K562 (cell line): Measurements from ENCODE around the gene RNASE4. TPM values are rescaled to one million over a fixed set of nuclear protein-coding genes. Genes with fewer than 3 reads are reported as not detected.

Experiments
- BCLAF1 ChIP-seq, 2 experiments: fragments of 450-650 bp in 1 of 2; IDR thresholded peaks; 2 replicates each; pipeline ENCODE4 v1.6.1; 2011 to 2017; ENCODE audit warnings: low read depth in 2 of 2, antibody characterized with exemption in 1 of 2, borderline replicate concordance in 1 of 2, low read length in 1 of 2, mild to moderate bottlenecking in 1 of 2, mixed read lengths in 1 of 2; ENCODE audit not compliant: control insufficient read depth in 1 of 2
- CHD2 ChIP-seq: IDR thresholded peaks from 2 replicates; pipeline ENCODE4 v1.6.1; 2011; ENCODE audit warnings: low read depth, low read length
- CHD7 ChIP-seq: fragments of 200-600 bp; sonication (generic); IDR thresholded peaks from one replicate; pipeline ENCODE4 v1.6.1; 2012; ENCODE audit warnings: mild to moderate bottlenecking, low read depth, low read length, inconsistent platforms
- MTA2 ChIP-seq: fragments of 450-650 bp; IDR thresholded peaks from 2 replicates; pipeline ENCODE4 v1.6.1; 2016; ENCODE audit warnings: low read depth
- NCOA2 ChIP-seq, 2 experiments: fragments of 450-650 bp; IDR thresholded peaks; 2 replicates each; pipeline ENCODE4 v1.6.1; 2018; ENCODE audit warnings: mild to moderate bottlenecking in 2 of 2, moderate library complexity in 1 of 2; ENCODE audit not compliant: partially characterized antibody in 2 of 2
- ZC3H8 ChIP-seq: fragments of 450-650 bp; IDR thresholded peaks from 2 replicates; pipeline ENCODE4 v1.6.1; 2017
- ZFP36 ChIP-seq: fragments of 150-350 bp; IDR thresholded peaks from 2 replicates; pipeline ENCODE4 v1.6.1; 2018; ENCODE audit warnings: low read length, low read depth; ENCODE audit not compliant: partially characterized antibody
- ZNF609 ChIP-seq: sonication (generic); formaldehyde crosslinking; IDR thresholded peaks from 2 replicates; pipeline ENCODE4 v1.8.1; 2023; ENCODE audit warnings: missing genetic modification reagents, mild to moderate bottlenecking, borderline replicate concordance
- polyA plus RNA-seq, 8 experiments: library from polyadenylated mRNA; depleted of rRNA in 4 of 8; stranded (reverse) in 5 of 8; unstranded in 3 of 8; fragments of >200 nt; fragmentation: Nextera tagmentation in 2 of 8; fragmentation: Illumina TruSeq in 1 of 8; extraction: Ambion mirVana in 2 of 8; extraction: Trizol in 1 of 8; gene quantifications; 2 replicates each; pipeline versions ENCODE4 v1.2.1 to v1.2.3, GENCODE V29; 2011 to 2014; ENCODE audit warnings: inconsistent platforms in 1 of 8, missing spikeins in 1 of 8
- total RNA-seq, 7 experiments: library from RNA; depleted of rRNA in 6 of 7; stranded (reverse); fragments of >200 nt in 6 of 7; fragmentation: Illumina TruSeq in 2 of 7; extraction: Trizol in 2 of 7; gene quantifications; 2 replicates each; pipeline versions ENCODE4 v1.2.1 to v1.2.3, GENCODE V29; 2011 to 2021; ENCODE audit warnings: low replicate concordance in 1 of 7

Gene RNASE4
- total and polyA plus RNA-seq, 9 of the 15 experiments (the other 6 are each of a cell fraction or from before 2014, with no cell fraction given) = 0.09 to 0.22 (median 0.13) TPM; not detected in 2

GRCh38 chr14:20750194-20750593 lies 65.8 kb downstream of the RNASE4 start (continued):
- TF ChIP-seq ZNF609 = no peak
- TF ChIP-seq MTA2 = no peak
- TF ChIP-seq ZFP36 = no peak
- TF ChIP-seq ZC3H8 = no peak
- no peak for TF ChIP-seq CHD7
- TF ChIP-seq CHD2 = no peak
- no peak for TF ChIP-seq NCOA2 (IDR thresholded peaks at IDR 0.05; ENCODE audit: partially characterized antibody in 2 of 2)
- no peak for TF ChIP-seq BCLAF1 (IDR thresholded peaks at IDR 0.05; ENCODE audit: borderline replicate concordance in 1 of 2, control insufficient read depth in 1 of 2, low read depth in 2 of 2, low read length in 1 of 2)
